CD4-positive, alpha-beta T cell (primary cell): Measurements from ENCODE around the gene UGT2A3. TPM values are rescaled to one million over a fixed set of nuclear protein-coding genes. Genes with fewer than 3 reads are reported as not detected.

Source experiments
- ATAC-seq: fragments of 200-7000 bp; cut with Tn5 transposase; one replicate; pipeline ENCODE4 v1.10.0; 2022; ENCODE audit warnings: mild to moderate bottlenecking; ENCODE audit not compliant: poor library complexity
- CTCF ChIA-PET: fragments of 350-600 bp; sonication (Branson Sonifier 250); formaldehyde crosslinking; loops from one replicate; lab custom pipeline; 2021; ENCODE audit warnings: antibody characterized with exemption, inconsistent platforms; lab: Charles Lee
- POLR2A ChIA-PET: fragments of 350-600 bp; sonication (Branson Sonifier 250); formaldehyde crosslinking; loops from one replicate; lab custom pipeline; 2021; ENCODE audit warnings: antibody characterized with exemption, inconsistent platforms; lab: Charles Lee
- DNase-seq, 14 experiments: peaks; one replicate each; pipeline ENCODE4 v3.0.0-alpha.2; 2013 to 2020; ENCODE audit warnings: mixed read lengths in 2 of 14
- H3K27ac ChIP-seq, 2 donors: one replicate each; pipeline versions ENCODE4 v1.5.1 to v1.7.0; 2013; ENCODE audit warnings: low read length in 2 of 2, low read depth in 1 of 2, mild to moderate bottlenecking in 1 of 2
- H3K27me3 ChIP-seq, 2 experiments: 1 replicate in 1 of 2; 2 replicates in 1 of 2; pipeline versions ENCODE4 v1.6.1 to v1.7.0; 2013; ENCODE audit warnings: low read length in 2 of 2, control low read depth in 1 of 2, mild to moderate bottlenecking in 1 of 2, moderate library complexity in 1 of 2; ENCODE audit not compliant: insufficient read depth in 2 of 2, control insufficient read depth in 1 of 2
- H3K36me3 ChIP-seq: one replicate; pipeline ENCODE4 v1.6.1; 2013; ENCODE audit warnings: low read length, control low read depth; ENCODE audit not compliant: insufficient read depth
- H3K4me1 ChIP-seq: one replicate; pipeline ENCODE4 v1.6.1; 2013; ENCODE audit warnings: low read length, control low read depth; ENCODE audit not compliant: insufficient read depth
- H3K4me3 ChIP-seq: one replicate; pipeline ENCODE4 v1.5.1; 2013; ENCODE audit warnings: mild to moderate bottlenecking, low read length, moderate library complexity
- H3K9me3 ChIP-seq, 2 experiments: 1 replicate in 1 of 2; 2 replicates in 1 of 2; pipeline versions ENCODE4 v1.6.1 to v1.7.0; 2013; ENCODE audit warnings: low read length in 2 of 2, mild to moderate bottlenecking in 2 of 2, control low read depth in 1 of 2, moderate library complexity in 1 of 2; ENCODE audit not compliant: control insufficient read depth in 1 of 2, insufficient read depth in 1 of 2
- H3K27ac Mint-ChIP-seq: one replicate; pipeline ENCODE4 v1.8.0; 2020; ENCODE audit warnings: mixed read lengths
- H3K27me3 Mint-ChIP-seq: one replicate; pipeline ENCODE4 v1.8.0; 2021; ENCODE audit warnings: mixed read lengths
- H3K36me3 Mint-ChIP-seq: one replicate; pipeline ENCODE4 v1.8.0; 2021; ENCODE audit warnings: low read depth, mixed read lengths
- H3K4me1 Mint-ChIP-seq: one replicate; pipeline ENCODE4 v1.8.0; 2021; ENCODE audit warnings: low read depth, mixed read lengths
- H3K4me3 Mint-ChIP-seq: one replicate; pipeline ENCODE4 v1.8.0; 2020; ENCODE audit warnings: mild to moderate bottlenecking, mixed read lengths
- H3K9me3 Mint-ChIP-seq: one replicate; pipeline ENCODE4 v1.8.0; 2020; ENCODE audit warnings: mixed read lengths
- CTCF ChIP-seq: fragments of 200-600 bp; IDR thresholded peaks from one replicate; pipeline ENCODE4 v1.8.0; 2022; ENCODE audit warnings: antibody characterized with exemption, mild to moderate bottlenecking
- intact Hi-C, 2 experiments: fragments of 100-400 bp; cut with DNase I in 1 of 2; cut with micrococcal nuclease in 1 of 2; formaldehyde crosslinking; loops; one replicate each; pipeline versions ENCODE4 v1.15.1 to v1.9.0; 2023 to 2025; cut with DNase I, micrococcal nuclease
- polyA plus RNA-seq, 2 donors: library from polyadenylated mRNA; unstranded; fragments of 120-200 nt; gene quantifications; one replicate each; pipeline ENCODE4 v1.2.1, GENCODE V29; 2013
- total RNA-seq, 174 experiments: library from RNA in 2 of 174; stranded (reverse) in 2 of 174; gene quantifications; one replicate each; pipeline ENCODE4 v1.2.3 and lab custom pipeline; 2021 to 2026

The UGT2A3 gene
- not detected for total RNA-seq
- not detected for polyA plus RNA-seq (2013, experiment 1 of 2)
- polyA plus RNA-seq (2013, experiment 2 of 2) = 0.01 TPM
- total RNA-seq (lab: John Stamatoyannopoulos, UW) = 0 to 0.08 (median 0) reads per million in 172 experiments

GRCh38 chr4:68951078-68951805 lies at the start of gene UGT2A3:
Gene UGT2A3 (minus strand): TSS chr4:68951804. CDS start chr4:68951760, 44 bp downstream.
- Mint-ChIP-seq H3K27me3 (no peaks in the 10 kb centered on the region), H3K4me3 (no peak within 1 kb of the TSS), H3K27ac (no peak within 1 kb of the TSS), H3K36me3 (no peaks in the 10 kb centered on the region), H3K9me3 (peaks cover 2% of the 10 kb centered on the region), H3K4me1 (no peaks in the 10 kb centered on the region)
- H3K36me3 ChIP-seq = no peaks in the 10 kb centered on the region
- no peaks in the 10 kb centered on the region for H3K4me1 ChIP-seq
- ChIA-PET CTCF (no interaction called here), POLR2A (no interaction called here)
- H3K9me3 ChIP-seq = no peaks in the 10 kb centered on the region
- no peak for DNase-seq
- intact Hi-C loops = no loop called here
- TF ChIP-seq CTCF = no peak
- no peak for ATAC-seq
- H3K4me3 ChIP-seq = no peak within 1 kb of the TSS
- no peak within 1 kb of the TSS for H3K27ac ChIP-seq
- H3K27me3 ChIP-seq = no peaks in the 10 kb centered on the region

- Mint-ChIP-seq H3K27me3 (no peaks in the 10 kb centered on the region), H3K9me3 (no peaks in the 10 kb centered on the region)
- POLR2A ChIA-PET = no interaction called here
Observed at GRCh38 chr4:68997040-68997439, 45.4 kb upstream of the UGT2A3 start.

DNA sequence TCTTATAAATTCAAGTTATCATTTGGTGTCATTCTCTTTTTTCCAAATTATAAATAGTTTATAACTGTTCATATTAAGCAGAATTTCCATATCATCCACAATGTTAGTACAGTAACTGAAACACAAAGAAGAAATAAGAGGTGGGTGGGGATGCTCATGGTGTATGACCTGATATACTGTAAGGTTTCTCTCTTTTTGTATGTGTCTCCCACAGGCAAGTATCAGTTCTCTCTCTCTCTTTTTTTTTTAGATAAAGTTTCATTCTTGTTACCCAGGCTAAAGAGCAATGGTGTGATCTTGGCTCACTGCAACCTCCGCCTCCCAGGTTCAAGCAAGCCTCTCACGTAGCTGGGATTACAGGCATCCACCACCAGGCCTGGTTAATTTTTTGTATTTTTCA lies 43.7 kb upstream of the UGT2A3 start:
- no peak for TF ChIP-seq CTCF
- DNase-seq (no peak), ATAC-seq (no peak)
- Histone ChIP-seq H3K9me3 (no peaks in the 10 kb centered on the region), H3K4me1 (no peaks in the 10 kb centered on the region), H3K4me3 (no peak overlapping the region), H3K27ac (no peak overlapping the region), H3K36me3 (no peaks in the 10 kb centered on the region), H3K27me3 (no peaks in the 10 kb centered on the region)
- H3K4me1 Mint-ChIP-seq = no peaks in the 10 kb centered on the region
- no peaks in the 10 kb centered on the region for H3K36me3 Mint-ChIP-seq
- ChIA-PET POLR2A (interaction anchor here (0.5 kb wide), 1 partner anchor 50 kb away, joined by 3 read pairs; no protein-coding TSS in a partner anchor), CTCF (no interaction called here)
- no peak overlapping the region for H3K4me3 Mint-ChIP-seq
- no peaks in the 10 kb centered on the region for H3K27me3 Mint-ChIP-seq
- H3K9me3 Mint-ChIP-seq = no peaks in the 10 kb centered on the region
- H3K27ac Mint-ChIP-seq = no peak overlapping the region
- intact Hi-C loops = no loop called here

More at GRCh38 chr4:68997040-68997439, 45.4 kb upstream of the UGT2A3 start:
- no peaks in the 10 kb centered on the region for H3K36me3 Mint-ChIP-seq
- CTCF ChIA-PET = no interaction called here
- no peak overlapping the region for H3K4me3 ChIP-seq
- H3K27me3 ChIP-seq = no peaks in the 10 kb centered on the region
- no peaks in the 10 kb centered on the region for H3K4me1 Mint-ChIP-seq
- no peak overlapping the region for H3K27ac ChIP-seq
- ATAC-seq (no peak), DNase-seq (no peak)
- no peak for TF ChIP-seq CTCF
- intact Hi-C loops = no loop called here
- no peak overlapping the region for H3K4me3 Mint-ChIP-seq
- H3K27ac Mint-ChIP-seq = no peak overlapping the region
- H3K4me1 ChIP-seq = no peaks in the 10 kb centered on the region
- no peaks in the 10 kb centered on the region for H3K36me3 ChIP-seq
- H3K9me3 ChIP-seq = no peaks in the 10 kb centered on the region
